Stimulated activated CD8-positive, alpha-beta memory T cell treated with anti-CD3 and anti-CD28 coated beads, Interleukin-2, amount 100 ng/mL, for 1 hour (primary cell): Measurements from ENCODE around the gene CTTNBP2NL.

Source experiments
- DNase-seq, 2 donors: peaks; one replicate each; pipeline ENCODE4 v3.0.0-alpha.2; 2020; ENCODE audit warnings: low read depth in 2 of 2

Gene CTTNBP2NL

GRCh38 chr1:112507336-112507735 is 111.3 kb downstream of the CTTNBP2NL start:
- DNase-seq: no peak

GRCh38 chr1:112507921-112508277 is 111.9 kb downstream of the CTTNBP2NL start:
- DNase-seq: no peak

- DNase-seq: peak in 1 of 2 donors; percentile 10
These were observed 112.4 kb downstream of the CTTNBP2NL start, which contains the start of gene WNT2B for GRCh38 chr1:112508278-112509004. TSS of gene WNT2B (plus strand) at chr1:112508965. CDS start at chr1:112509263, 298 bp downstream.

GRCh38 chr1:112509005-112509659 is 113.1 kb downstream of the CTTNBP2NL start:
- DNase-seq: no peak

GRCh38 chr1:112509660-112510178 is 113.7 kb downstream of the CTTNBP2NL start:
- DNase-seq: no peak

GRCh38 chr1:112510340-112510739 is 114.3 kb downstream of the CTTNBP2NL start:
- DNase-seq: no peak
